Left renal pelvis (tissue), 4 donors: ENCODE results near the gene PLPP2. TPM values are rescaled to one million over a fixed set of nuclear protein-coding genes. Genes with fewer than 3 reads are reported as not detected.

Source experiments
- DNase-seq, 4 donors: peaks; one replicate each; pipeline ENCODE4 v3.0.0-alpha.2; 2013; ENCODE audit warnings: low read depth in 4 of 4, low spot score in 3 of 4
- polyA plus RNA-seq, 4 donors: library from polyadenylated mRNA; unstranded; fragments of 120-200 nt; gene quantifications; one replicate each; pipeline ENCODE4 v1.2.1, GENCODE V29; 2013; ENCODE audit not compliant: insufficient read length in 4 of 4

The PLPP2 gene
- polyA plus RNA-seq, 4 donors = 1.2 to 4.4 (median 3.0) TPM

DNA sequence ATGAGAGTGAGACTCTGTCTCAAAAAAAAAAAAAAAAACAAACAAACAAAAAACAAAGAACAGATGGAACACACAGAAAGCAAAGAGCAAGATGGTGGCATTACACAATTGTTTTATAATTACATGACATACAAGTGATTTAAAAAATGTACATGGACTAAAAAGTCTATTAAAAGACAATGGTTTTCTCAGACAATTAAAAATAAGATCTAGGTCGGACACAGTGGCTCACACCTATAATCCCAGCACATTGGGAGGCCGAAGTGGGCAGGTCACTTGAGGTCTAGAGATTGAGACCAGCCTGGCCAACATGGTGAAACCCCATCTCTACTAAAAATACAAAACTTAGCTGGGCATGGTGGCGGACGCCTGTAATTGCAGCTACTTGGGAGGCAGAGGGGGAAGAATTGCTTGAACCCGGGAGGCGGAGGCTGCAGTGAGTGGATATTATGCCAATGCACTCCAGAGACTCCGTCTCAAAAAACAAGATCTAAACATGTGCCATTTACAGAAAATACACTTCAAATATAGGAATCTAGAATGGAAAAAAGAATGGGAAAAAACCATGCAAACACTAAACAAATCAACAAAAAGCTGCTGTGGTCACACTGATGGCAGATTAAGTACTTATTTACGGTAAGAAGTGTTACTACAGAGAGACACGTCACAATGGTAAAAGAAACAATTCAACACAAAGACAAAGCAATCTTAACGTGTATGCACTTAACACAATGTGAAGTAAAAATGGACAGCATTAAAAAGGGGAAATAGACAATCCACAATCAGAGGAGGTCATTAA lies 26.7 kb upstream of the PLPP2 start:
- no peak for DNase-seq

DNA sequence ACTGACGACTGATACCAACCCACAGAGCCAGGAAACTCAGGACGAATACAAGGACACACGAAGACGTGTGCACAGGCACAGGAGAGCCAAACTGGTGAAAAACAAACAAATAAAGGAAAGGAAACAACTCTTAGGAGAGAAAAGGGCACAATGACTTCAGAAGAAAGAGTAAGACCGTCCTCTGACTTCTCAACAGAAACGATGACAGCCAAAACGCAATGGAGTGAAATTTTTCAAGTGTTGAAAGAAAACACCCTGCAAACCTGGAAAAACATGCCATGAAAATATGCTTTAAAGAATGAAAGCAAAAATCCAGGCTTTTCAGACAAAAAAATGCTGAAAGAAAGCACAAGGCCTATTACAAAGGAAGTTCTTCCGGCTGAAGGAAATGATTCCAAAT lies 24.6 kb upstream of the PLPP2 start:
- DNase-seq = no peak

GRCh38 chr19:313988-314815 lies 23.0 kb upstream of the PLPP2 start:
- DNase-seq = no peak

- no peak for DNase-seq
These were observed 22.2 kb upstream of the PLPP2 start for GRCh38 chr19:313169-313987.

DNA sequence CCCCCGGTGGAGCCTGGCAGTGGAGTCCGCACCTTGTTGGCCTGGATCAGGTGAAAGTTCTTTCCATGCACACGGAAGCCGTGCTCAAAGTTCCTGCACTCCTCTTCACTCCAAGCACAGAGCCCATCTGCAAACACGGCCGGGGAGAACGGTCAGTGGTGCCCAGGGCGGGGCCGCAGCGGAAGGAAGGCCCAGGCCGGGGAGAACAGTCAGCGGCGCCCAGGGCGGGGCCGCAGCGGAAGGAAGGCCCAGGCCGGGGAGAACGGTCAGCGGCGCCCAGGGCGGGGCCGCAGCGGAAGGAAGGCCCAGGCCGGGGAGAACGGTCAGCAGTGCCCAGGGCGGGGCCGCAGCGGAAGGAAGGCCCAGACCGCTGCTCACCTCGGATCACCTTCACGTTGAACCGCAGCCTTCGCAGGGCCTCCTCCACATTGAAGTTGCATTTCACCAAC lies 20.6 kb upstream of the PLPP2 start:
- DNase-seq = no peak

DNA sequence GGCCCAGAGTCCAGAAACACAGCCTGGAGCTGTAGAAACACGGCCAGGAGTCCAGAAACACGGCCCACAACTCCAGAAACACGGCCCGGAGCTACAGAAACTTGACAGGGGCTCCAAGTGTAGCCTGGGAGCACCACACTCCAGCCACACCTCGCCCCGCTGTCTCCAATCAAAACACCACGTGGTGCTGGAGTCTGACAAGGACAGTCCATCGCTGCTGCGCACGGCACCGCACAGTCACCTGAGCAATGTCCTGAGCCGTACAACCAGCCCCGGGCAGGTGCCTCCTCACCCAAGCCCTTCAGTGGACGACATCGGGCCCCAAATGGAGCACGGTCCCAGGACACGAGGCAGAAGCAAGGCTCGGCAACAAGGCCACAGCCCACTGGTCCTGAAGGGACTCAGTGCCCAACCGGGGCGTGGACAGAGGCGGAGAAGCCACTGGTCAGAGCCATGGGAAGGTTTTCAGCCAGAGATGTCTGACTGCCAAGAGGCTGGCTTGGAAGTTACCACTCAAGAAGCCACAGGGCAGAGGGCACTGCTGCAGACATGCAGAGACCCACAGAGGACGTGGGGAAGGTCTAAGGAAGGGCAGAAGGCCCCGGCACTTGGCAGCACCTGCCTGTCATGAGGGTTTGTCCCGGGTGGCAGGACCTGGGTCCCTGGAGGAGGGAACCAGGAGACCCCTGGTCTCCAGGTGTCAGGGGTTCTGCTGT lies 19.7 kb upstream of the PLPP2 start:
- no peak for DNase-seq

DNA sequence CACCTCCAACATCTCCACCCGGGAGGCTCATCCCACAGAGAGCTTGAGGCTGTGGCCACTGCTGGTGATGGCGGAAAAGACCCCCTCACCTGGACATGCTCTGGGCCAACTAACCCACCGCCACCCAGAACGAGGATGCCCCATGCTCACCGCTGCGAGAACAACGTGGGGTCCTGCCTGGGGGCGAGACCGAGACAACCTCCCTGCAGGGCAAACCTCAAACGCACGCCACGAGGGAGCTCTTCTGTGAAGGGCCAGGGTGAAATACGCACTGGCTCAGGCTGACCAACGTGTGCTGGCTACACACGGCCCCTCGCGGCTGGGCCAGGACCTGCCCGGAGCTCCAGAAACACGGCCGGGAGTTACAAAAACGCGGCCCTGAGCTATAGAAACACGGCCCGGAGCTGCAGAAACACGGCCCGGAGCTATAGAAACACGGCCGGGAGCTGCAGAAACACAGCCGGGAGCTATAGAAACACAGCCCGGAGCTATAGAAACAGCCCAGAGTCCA lies 19.0 kb upstream of the PLPP2 start:
- DNase-seq = peak in 2 of 4 donors; percentile 62 to 77

DNA sequence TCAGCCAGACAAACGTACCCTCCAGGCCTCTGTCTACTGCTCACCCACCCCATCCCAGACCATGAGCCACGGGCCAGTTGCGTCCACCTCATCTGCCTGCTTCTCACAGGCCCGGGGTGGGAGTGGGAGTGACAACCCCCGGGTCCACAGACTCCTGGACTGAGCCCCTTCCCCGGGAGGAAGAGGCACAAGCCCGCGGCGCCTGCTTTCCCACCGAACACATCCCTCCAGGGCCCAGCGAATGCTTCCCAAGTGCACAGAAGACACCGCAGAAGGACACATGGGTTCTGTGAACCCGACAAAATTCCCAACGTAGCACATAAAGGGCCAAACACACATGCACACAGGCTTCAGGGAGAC lies 18.0 kb upstream of the PLPP2 start:
- no peak for DNase-seq

DNA sequence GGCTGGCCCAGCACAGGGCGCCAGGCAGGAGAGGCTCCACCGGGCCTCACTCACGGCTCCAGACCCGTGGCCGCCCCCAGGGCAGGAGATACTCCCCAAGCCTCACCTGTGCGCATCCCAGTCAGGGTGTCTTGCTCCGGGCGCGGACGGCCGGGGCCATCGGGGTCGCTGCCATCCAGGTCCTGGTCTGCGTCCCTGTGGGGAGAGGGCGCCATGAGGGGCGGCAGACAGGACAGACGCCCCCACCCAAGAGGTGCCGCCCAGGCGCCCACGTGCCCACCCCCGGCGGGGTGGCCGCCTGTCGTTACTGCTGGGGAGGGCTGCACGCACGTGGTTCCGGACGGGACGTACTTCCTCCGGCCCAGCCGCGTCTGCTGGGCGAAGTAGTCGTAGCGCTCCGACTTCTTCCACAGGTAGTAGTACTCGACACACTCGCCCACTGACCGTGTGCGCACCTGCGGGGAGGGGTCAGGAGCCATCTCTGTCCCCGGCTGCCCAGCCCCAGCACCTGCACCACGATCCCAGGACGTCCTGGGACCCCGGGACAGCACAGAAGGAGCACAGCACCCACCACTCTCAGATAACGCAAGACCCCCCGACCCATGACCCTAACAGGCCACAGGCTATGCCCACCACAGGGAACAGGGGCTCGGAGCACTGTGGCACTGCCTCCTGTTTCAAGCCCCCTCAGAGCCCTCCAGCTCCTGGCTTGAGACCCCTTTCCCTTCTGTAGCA lies 17.4 kb upstream of the PLPP2 start:
- DNase-seq = no peak

- DNase-seq = no peak
These were observed 16.7 kb upstream of the PLPP2 start for GRCh38 chr19:307793-308420.

DNA sequence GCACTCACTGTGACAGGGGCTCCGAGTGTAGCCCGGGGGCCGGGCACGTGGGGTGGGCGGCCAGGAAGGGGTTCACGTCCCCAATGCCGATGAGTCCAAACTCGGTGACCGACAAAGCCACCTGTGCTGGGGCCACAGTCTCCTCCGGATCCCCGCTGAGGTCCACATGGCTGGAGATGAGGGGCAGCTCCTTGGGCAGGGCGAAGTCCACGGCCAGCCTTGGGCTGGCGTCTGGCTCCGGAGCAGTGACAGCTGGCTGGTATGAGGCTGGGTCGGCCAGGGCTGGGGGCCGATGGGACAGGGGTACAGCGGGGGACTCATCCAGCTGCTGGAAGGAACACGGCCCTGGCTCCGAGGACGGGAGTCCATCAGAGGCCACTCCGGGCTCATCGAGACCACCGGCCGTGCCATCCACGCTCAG lies 15.9 kb upstream of the PLPP2 start:
- DNase-seq = no peak

DNA sequence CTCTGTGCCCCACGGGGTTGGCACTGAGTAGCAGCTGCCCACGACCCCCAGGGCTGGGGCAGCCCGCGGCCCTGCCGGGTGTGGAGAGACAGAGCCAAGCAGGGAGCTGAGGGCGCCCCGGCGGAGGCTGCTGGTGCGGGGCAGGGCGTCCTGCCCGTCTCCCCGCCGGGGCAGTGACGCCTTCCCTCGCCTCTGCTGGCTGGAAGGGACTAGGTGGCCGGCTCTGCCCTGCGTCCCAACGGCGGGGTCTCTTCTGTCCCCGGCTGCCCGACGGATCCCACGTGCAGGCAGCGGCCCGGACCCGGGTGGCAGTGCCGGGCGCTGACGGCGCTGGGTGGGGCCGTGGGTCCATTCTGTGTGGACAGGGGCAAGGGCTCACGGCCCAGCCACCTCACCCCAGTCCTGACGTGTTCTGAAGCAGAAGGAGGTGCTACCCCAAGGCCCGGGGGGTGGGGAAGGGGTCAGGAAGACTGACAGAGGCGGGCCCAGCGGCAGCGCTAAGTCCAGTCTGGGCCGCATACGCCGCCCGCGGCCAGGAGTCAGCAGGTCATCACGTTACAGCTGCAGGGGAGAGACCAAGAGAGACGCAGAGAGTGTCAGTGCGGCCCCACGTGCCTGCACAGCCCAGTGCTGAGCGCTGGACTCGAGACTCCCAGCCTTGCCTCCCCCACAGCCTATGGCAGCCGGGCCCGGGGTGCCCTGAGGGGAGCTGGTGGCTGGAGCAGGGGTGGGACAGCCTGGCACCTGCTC lies 15.1 kb upstream of the PLPP2 start:
- DNase-seq = no peak

GRCh38 chr19:305240-306150 lies 14.3 kb upstream of the PLPP2 start:
- no peak for DNase-seq

GRCh38 chr19:296476-297225 lies 5.4 kb upstream of the PLPP2 start:
- no peak for DNase-seq

DNA sequence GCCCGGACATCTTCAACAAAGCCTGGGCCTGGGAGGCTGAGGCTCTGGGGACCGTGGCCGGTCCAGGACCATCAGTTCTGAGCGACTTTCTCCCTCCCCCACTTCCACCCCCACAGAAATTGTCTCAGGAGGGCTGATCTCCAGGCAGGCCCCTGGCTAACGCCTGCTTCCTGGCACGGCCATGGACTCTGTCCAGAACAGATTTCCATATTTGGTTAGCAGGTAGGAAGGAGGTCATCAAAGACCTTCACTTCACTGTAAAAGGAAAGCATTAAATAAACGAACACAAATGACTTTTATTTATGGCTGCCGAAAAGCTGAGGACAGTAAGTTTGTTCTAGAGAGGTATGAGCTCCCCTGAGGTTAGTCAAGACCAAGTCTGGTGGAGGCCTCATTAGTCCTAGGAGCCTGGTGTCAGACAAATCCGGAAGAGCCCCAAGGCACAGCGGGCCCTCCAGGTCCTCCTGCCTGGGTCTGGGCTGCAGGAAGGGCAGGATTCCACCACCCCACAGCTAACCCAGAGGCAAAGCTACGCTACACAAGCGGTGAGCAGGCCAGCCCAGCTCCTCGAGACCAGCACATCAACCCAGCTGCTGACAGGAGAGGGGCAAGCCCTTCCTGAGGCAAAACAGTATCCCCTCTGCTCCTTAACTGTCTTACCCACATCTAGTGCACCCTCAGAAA lies 4.6 kb upstream of the PLPP2 start:
- no peak for DNase-seq
